ENCODE results near the gene SSX2B.
"Not testable (repeated sequence)": the region's sequence is repeated elsewhere in the genome, so short reads cannot be mapped to it uniquely, and the experiment has no call there.

The SSX2B gene

GRCh38 chrX:52750952-52751351 lies at the start of gene SSX2B:
SSX2B (plus strand) TSS chrX:52751252; CDS start chrX:52752681, 1,429 bp downstream.
- POLR2A ChIA-PET, CTCF ChIA-PET: not testable (repeated sequence)

DNA sequence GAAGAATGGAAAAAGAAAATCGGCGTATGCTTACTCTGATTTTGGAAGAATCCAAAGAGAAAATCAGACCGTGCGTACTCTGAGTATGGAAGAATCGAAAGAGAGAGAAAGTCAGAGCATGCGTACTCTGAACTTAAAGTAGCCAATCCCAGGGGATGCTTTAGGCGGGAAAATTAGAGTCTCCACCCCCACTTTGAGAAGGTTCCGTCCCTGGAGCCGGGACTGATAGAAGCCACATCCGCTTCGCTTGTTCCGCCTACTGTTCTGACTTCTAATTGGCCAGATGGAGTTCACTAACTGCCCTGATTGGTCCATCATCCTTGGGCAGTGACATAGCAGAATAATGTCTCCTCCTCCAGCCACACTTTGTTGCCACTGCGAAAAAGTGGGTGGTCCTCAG lies 44.0 kb upstream of the SSX2B start, which contains the start of gene SSX2:
TSS of gene SSX2 (minus strand) at position 101 of the 400 bp plus-strand sequence. CDS start 1,429 bp downstream, outside the sequence.
- POLR2A ChIA-PET; CTCF ChIA-PET; DNase-seq (ENCODE audit: extremely low spot score): not testable (repeated sequence)

More at GRCh38 chrX:52750952-52751351, at the start of gene SSX2B:
- DNase-seq (ENCODE audit: extremely low spot score) = not testable (repeated sequence)

- CTCF ChIA-PET; DNase-seq (ENCODE audit: extremely low spot score); POLR2A ChIA-PET: not testable (repeated sequence)
These were observed 14.9 kb downstream of the SSX2B start for GRCh38 chrX:52765983-52766382.

DNA sequence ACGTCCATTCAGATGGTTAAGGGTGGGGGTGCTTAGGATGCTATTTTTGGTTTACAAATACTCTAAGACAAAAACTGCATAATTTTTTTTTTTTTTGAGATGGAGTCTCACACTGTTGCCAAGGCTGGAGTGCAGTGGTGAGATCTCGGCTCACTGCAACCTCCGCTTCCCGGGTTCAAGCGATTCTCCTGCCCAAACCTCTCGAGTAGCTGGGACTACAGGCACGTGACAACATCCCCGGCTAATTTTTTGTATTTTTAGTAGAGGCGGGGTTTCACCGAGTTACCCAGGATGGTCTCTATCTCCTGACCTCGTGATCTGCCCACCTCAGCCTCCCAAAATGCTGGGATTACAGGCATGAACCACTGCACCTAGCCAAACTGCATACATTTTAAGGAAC lies 22.5 kb downstream of the SSX2B start:
- CTCF ChIA-PET; DNase-seq (ENCODE audit: extremely low spot score); POLR2A ChIA-PET: not testable (repeated sequence)

- POLR2A ChIA-PET, CTCF ChIA-PET: not testable (repeated sequence)
These were observed 46.3 kb downstream of the SSX2B start, which contains the start of gene SPANXN5 for GRCh38 chrX:52797327-52797726. SPANXN5 (minus strand) TSS chrX:52797427; CDS start chrX:52797348, 79 bp downstream.

DNA sequence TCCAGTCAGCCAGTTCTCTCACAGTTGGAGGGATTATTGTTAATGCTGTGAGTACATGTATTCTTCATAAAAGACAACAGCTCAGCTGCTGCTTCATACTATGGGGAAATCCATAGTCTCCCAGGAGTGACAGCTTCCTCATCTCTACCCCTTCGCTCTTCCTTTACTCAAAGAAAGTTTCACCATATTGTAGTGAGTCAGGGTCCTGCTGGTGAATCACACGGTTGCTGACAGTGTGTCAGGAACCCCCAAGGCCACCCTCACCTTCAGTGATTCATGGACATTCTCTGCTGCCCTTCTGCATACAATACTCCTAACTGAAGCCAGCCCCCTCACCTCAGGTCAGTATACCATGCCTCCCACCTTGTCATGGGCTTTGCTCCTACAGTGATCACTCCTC lies 53.8 kb downstream of the SSX2B start:
- CTCF ChIA-PET; DNase-seq (ENCODE audit: extremely low spot score); POLR2A ChIA-PET: not testable (repeated sequence)

More at GRCh38 chrX:52797327-52797726, 46.3 kb downstream of the SSX2B start, which contains the start of gene SPANXN5:
- not testable (repeated sequence) for DNase-seq (ENCODE audit: extremely low spot score)
